BLaER1 (cell line): Measurements from ENCODE around the gene CACNA1F.

Experiments
- H3K27ac ChIP-seq: shearing (Covaris generic); formaldehyde crosslinking; 2 replicates; pipeline ENCODE4 v1.8.1; 2022
- H3K27me3 ChIP-seq: shearing (Covaris generic); formaldehyde crosslinking; 2 replicates; pipeline ENCODE4 v1.8.1; 2022
- H3K36me3 ChIP-seq: shearing (Covaris generic); formaldehyde crosslinking; 2 replicates; pipeline ENCODE4 v1.8.1; 2022
- H3K4me1 ChIP-seq: shearing (Covaris generic); formaldehyde crosslinking; 2 replicates; pipeline ENCODE4 v1.8.1; 2022
- H3K4me2 ChIP-seq: shearing (Covaris generic); formaldehyde crosslinking; 2 replicates; pipeline ENCODE4 v1.8.1; 2022
- H3K4me3 ChIP-seq: shearing (Covaris generic); formaldehyde crosslinking; 2 replicates; pipeline ENCODE4 v1.8.1; 2022
- H3K9ac ChIP-seq: shearing (Covaris generic); formaldehyde crosslinking; 2 replicates; pipeline ENCODE4 v1.8.1; 2022
- H3K9me3 ChIP-seq: shearing (Covaris generic); formaldehyde crosslinking; 2 replicates; pipeline ENCODE4 v1.8.1; 2022
- H4K20me1 ChIP-seq: shearing (Covaris generic); formaldehyde crosslinking; 2 replicates; pipeline ENCODE4 v1.8.1; 2022
- Cebpa-rat ChIP-seq: shearing (Covaris generic); IDR thresholded peaks from 2 replicates; pipeline ENCODE4 v1.8.1; 2022

The CACNA1F gene

GRCh38 chrX:49232525-49232924 lies 615 bp downstream of the CACNA1F start:
- Histone ChIP-seq H3K9ac (no peak overlapping the region), H4K20me1 (no peaks in the 10 kb centered on the region), H3K27me3 (peaks cover 16% of the 10 kb centered on the region), H3K4me1 (peaks cover 16% of the 10 kb centered on the region), H3K36me3 (no peaks in the 10 kb centered on the region), H3K27ac (no peak overlapping the region), H3K4me3 (no peak overlapping the region), H3K4me2 (no peak overlapping the region), H3K9me3 (peaks cover 21% of the 10 kb centered on the region; the same call in 1 of the 2 replicates)
- TF ChIP-seq Cebpa-rat, result no peak

- Histone ChIP-seq H3K4me3 (no peak overlapping the region), H3K9ac (no peak overlapping the region), H4K20me1 (no peaks in the 10 kb centered on the region), H3K9me3 (peaks cover 21% of the 10 kb centered on the region; the same call in 1 of the 2 replicates), H3K27me3 (peaks cover 16% of the 10 kb centered on the region), H3K4me2 (no peak overlapping the region), H3K36me3 (no peaks in the 10 kb centered on the region), H3K4me1 (peaks cover 7% of the 10 kb centered on the region), H3K27ac (no peak overlapping the region)
- TF ChIP-seq Cebpa-rat, result no peak
These were observed 1.7 kb downstream of the CACNA1F start for GRCh38 chrX:49231333-49232000.

- Histone ChIP-seq H3K36me3 (no peaks in the 10 kb centered on the region), H3K4me1 (no peaks in the 10 kb centered on the region), H3K27ac (no peak overlapping the region), H4K20me1 (no peaks in the 10 kb centered on the region), H3K9me3 (peaks cover 21% of the 10 kb centered on the region; the same call in 1 of the 2 replicates), H3K9ac (no peak overlapping the region), H3K4me3 (no peak overlapping the region), H3K4me2 (peak overlapping the region; percentile 19; the same call in 1 of the 2 replicates), H3K27me3 (peaks cover 18% of the 10 kb centered on the region)
- TF ChIP-seq Cebpa-rat, result no peak
These were observed 2.5 kb downstream of the CACNA1F start for GRCh38 chrX:49230500-49231232.

- Histone ChIP-seq H3K36me3 (no peaks in the 10 kb centered on the region), H3K9me3 (peaks cover 18% of the 10 kb centered on the region; the same call in 1 of the 2 replicates), H3K4me1 (no peaks in the 10 kb centered on the region), H3K27ac (no peak overlapping the region), H3K4me2 (no peak overlapping the region), H3K9ac (no peak overlapping the region), H3K4me3 (no peak overlapping the region), H3K27me3 (peaks cover 28% of the 10 kb centered on the region), H4K20me1 (no peaks in the 10 kb centered on the region)
- no peak for TF ChIP-seq Cebpa-rat
These were observed 5.0 kb downstream of the CACNA1F start for GRCh38 chrX:49228185-49228584.

GRCh38 chrX:49227726-49228125 lies 5.4 kb downstream of the CACNA1F start:
- Histone ChIP-seq H3K9me3 (peaks cover 18% of the 10 kb centered on the region; the same call in 1 of the 2 replicates), H3K9ac (no peak overlapping the region), H3K4me3 (no peak overlapping the region), H3K27ac (no peak overlapping the region), H3K4me1 (no peaks in the 10 kb centered on the region), H3K4me2 (no peak overlapping the region), H4K20me1 (no peaks in the 10 kb centered on the region), H3K27me3 (peaks cover 28% of the 10 kb centered on the region), H3K36me3 (no peaks in the 10 kb centered on the region)
- TF ChIP-seq Cebpa-rat, result no peak

GRCh38 chrX:49226946-49227345 lies 6.2 kb downstream of the CACNA1F start:
- H3K4me3 ChIP-seq, result no peak overlapping the region
- H3K36me3 ChIP-seq, result no peaks in the 10 kb centered on the region
- no peak overlapping the region for H3K4me2 ChIP-seq
- H3K27me3 ChIP-seq, result peaks cover 34% of the 10 kb centered on the region
- no peaks in the 10 kb centered on the region for H4K20me1 ChIP-seq
- H3K9ac ChIP-seq, result no peak overlapping the region
- no peaks in the 10 kb centered on the region for H3K4me1 ChIP-seq
- no peak for TF ChIP-seq Cebpa-rat
- peaks cover 18% of the 10 kb centered on the region; the same call in 1 of the 2 replicates for H3K9me3 ChIP-seq
- H3K27ac ChIP-seq, result no peak overlapping the region

- Histone ChIP-seq H3K36me3 (no peaks in the 10 kb centered on the region), H3K4me3 (no peak overlapping the region), H3K4me1 (no peaks in the 10 kb centered on the region), H3K27me3 (peaks cover 27% of the 10 kb centered on the region), H3K9me3 (peaks cover 10% of the 10 kb centered on the region; the same call in 1 of the 2 replicates), H3K4me2 (no peak overlapping the region), H3K9ac (no peak overlapping the region), H4K20me1 (no peaks in the 10 kb centered on the region), H3K27ac (no peak overlapping the region)
- no peak for TF ChIP-seq Cebpa-rat
These were observed 7.3 kb downstream of the CACNA1F start for GRCh38 chrX:49225858-49226257.

GRCh38 chrX:49221868-49222267 lies 11.3 kb downstream of the CACNA1F start:
- no peaks in the 10 kb centered on the region for H3K9me3 ChIP-seq
- no peaks in the 10 kb centered on the region for H3K36me3 ChIP-seq
- TF ChIP-seq Cebpa-rat, result no peak
- H3K27ac ChIP-seq, result no peak overlapping the region
- H3K4me2 ChIP-seq, result no peak overlapping the region
- peaks cover 36% of the 10 kb centered on the region for H3K27me3 ChIP-seq
- no peaks in the 10 kb centered on the region; the same call in 1 of the 2 replicates for H4K20me1 ChIP-seq
- no peak overlapping the region for H3K4me3 ChIP-seq
- H3K9ac ChIP-seq, result no peak overlapping the region
- H3K4me1 ChIP-seq, result no peaks in the 10 kb centered on the region

GRCh38 chrX:49220100-49220499 lies 13.0 kb downstream of the CACNA1F start:
- H3K27me3 ChIP-seq, result peaks cover 34% of the 10 kb centered on the region
- H3K4me2 ChIP-seq, result no peak overlapping the region
- no peaks in the 10 kb centered on the region for H3K4me1 ChIP-seq
- no peaks in the 10 kb centered on the region for H3K9me3 ChIP-seq
- no peak overlapping the region for H3K4me3 ChIP-seq
- TF ChIP-seq Cebpa-rat, result no peak
- no peaks in the 10 kb centered on the region for H3K36me3 ChIP-seq
- no peaks in the 10 kb centered on the region; the same call in 1 of the 2 replicates for H4K20me1 ChIP-seq
- H3K9ac ChIP-seq, result no peak overlapping the region
- no peak overlapping the region for H3K27ac ChIP-seq

GRCh38 chrX:49214996-49215526 lies 18.1 kb downstream of the CACNA1F start:
- H4K20me1 ChIP-seq, result no peaks in the 10 kb centered on the region; the same call in 1 of the 2 replicates
- H3K27me3 ChIP-seq, result peaks cover 32% of the 10 kb centered on the region
- no peak for TF ChIP-seq Cebpa-rat
- no peaks in the 10 kb centered on the region for H3K4me1 ChIP-seq
- H3K4me2 ChIP-seq, result no peak overlapping the region
- no peaks in the 10 kb centered on the region for H3K9me3 ChIP-seq
- no peak overlapping the region for H3K9ac ChIP-seq
- no peak overlapping the region for H3K27ac ChIP-seq
- H3K36me3 ChIP-seq, result no peaks in the 10 kb centered on the region
- H3K4me3 ChIP-seq, result no peak overlapping the region
